GM23248 (cell line): ENCODE data around the gene RENBP.

Source experiments
- EZH2 ChIP-seq: fragments of 200-600 bp; sonication (generic); IDR thresholded peaks from 2 replicates; pipeline ENCODE4 v1.6.1; 2018; ENCODE audit warnings: antibody characterized with exemption, mild to moderate bottlenecking; ENCODE audit not compliant: insufficient read depth, poor library complexity, severe bottlenecking
- EZH2phosphoT487 ChIP-seq: fragments of 200-600 bp; sonication (generic); IDR thresholded peaks from 2 replicates; pipeline ENCODE4 v1.6.1; 2018; ENCODE audit warnings: antibody characterized with exemption, moderate library complexity, mild to moderate bottlenecking, low read depth; ENCODE audit not compliant: insufficient read depth

- TF ChIP-seq EZH2phosphoT487 (no peak), EZH2 (no peak)
These were observed 11.8 kb upstream of the RENBP start for GRCh38 chrX:153956044-153956907.
